ENCODE data around the gene EXD2.

The EXD2 gene

GRCh38 chr14:69291891-69292561, 100.7 kb downstream of the EXD2 start:
- no peak for TF ChIP-seq JUND (IDR thresholded peaks at IDR 0.05; ENCODE audit: low read depth)
- DNase-seq (ENCODE audit: low read depth in 1 of 2, low spot score in 1 of 2): no peak
- in situ Hi-C loops (cut with HindIII; ENCODE audit: low pct_unique_long_range_greater_than_20kb, low sequenced_read_pairs): no loop called here

All from T47D (cell line).